WTC11 (cell line): Measurements from ENCODE around the gene TMEM202. TPM values are rescaled to one million over a fixed set of nuclear protein-coding genes. Genes with fewer than 3 reads are reported as not detected.
"Not testable (repeated sequence)": the region's sequence is repeated elsewhere in the genome, so short reads cannot be mapped to it uniquely, and the experiment has no call there.

Source experiments
- ATAC-seq: fragments of 200-7000 bp; cut with Tn5 transposase; 2 replicates; pipeline ENCODE4 v1.10.0; 2021; ENCODE audit warnings: mild to moderate bottlenecking, moderate library complexity
- CTCF ChIA-PET: fragments of 300-600 bp; sonication (Branson Sonifier 250); formaldehyde crosslinking; loops from one replicate; lab custom pipeline; 2021; ENCODE audit warnings: antibody characterized with exemption; lab: Charles Lee
- POLR2A ChIA-PET: fragments of 350-600 bp; sonication (Branson Sonifier 250); formaldehyde crosslinking; loops from one replicate; lab custom pipeline; 2021; ENCODE audit warnings: antibody characterized with exemption; lab: Charles Lee
- DNase-seq: peaks from one replicate; pipeline ENCODE4 v3.0.0; 2021; ENCODE audit warnings: low spot score
- H3K27ac Mint-ChIP-seq: 2 replicates; pipeline ENCODE4 v1.8.0; 2021; ENCODE audit warnings: mixed read lengths
- H3K27me3 Mint-ChIP-seq: 2 replicates; pipeline ENCODE4 v1.8.0; 2021; ENCODE audit warnings: low read depth, mild to moderate bottlenecking, moderate library complexity, mixed read lengths
- H3K36me3 Mint-ChIP-seq: 2 replicates; pipeline ENCODE4 v1.8.0; 2021; ENCODE audit warnings: mixed read lengths
- H3K4me1 Mint-ChIP-seq: 2 replicates; pipeline ENCODE4 v1.8.0; 2022; ENCODE audit warnings: mixed read lengths
- H3K4me3 Mint-ChIP-seq: 2 replicates; pipeline ENCODE4 v1.8.0; 2021; ENCODE audit warnings: mild to moderate bottlenecking, moderate library complexity, mixed read lengths
- H3K9me3 Mint-ChIP-seq: 2 replicates; pipeline ENCODE4 v1.8.0; 2021; ENCODE audit warnings: mixed read lengths
- ARID4B ChIP-seq: sonication (generic); formaldehyde crosslinking; IDR thresholded peaks from 2 replicates; pipeline ENCODE4 v1.8.0; 2023; ENCODE audit warnings: missing genetic modification reagents, mild to moderate bottlenecking, borderline replicate concordance
- ATF3 ChIP-seq: sonication (generic); formaldehyde crosslinking; conservative IDR thresholded peaks from 2 replicates; pipeline ENCODE4 v1.8.1; 2022; ENCODE audit warnings: mild to moderate bottlenecking, missing genetic modification reagents
- CTCF ChIP-seq: fragments of 200-600 bp; IDR thresholded peaks from 2 replicates; pipeline ENCODE4 v1.8.0; 2022; ENCODE audit warnings: antibody characterized with exemption
- GRHL2 ChIP-seq: fragments of 250-450 bp; sonication (Bioruptor Pico); IDR thresholded peaks from 2 replicates; pipeline ENCODE4 v1.8.0; 2022; ENCODE audit warnings: mild to moderate bottlenecking, moderate library complexity; ENCODE audit not compliant: insufficient replicate concordance, severe bottlenecking
- NFYB ChIP-seq: sonication (generic); formaldehyde crosslinking; conservative IDR thresholded peaks from 2 replicates; pipeline ENCODE4 v1.8.0; 2022; ENCODE audit warnings: low read depth, missing genetic modification reagents
- SMAD3 ChIP-seq: sonication (generic); formaldehyde crosslinking; IDR thresholded peaks from 2 replicates; pipeline ENCODE4 v1.8.0; 2022; ENCODE audit warnings: missing genetic modification reagents, mild to moderate bottlenecking, borderline replicate concordance
- ZBTB21 ChIP-seq: sonication (generic); formaldehyde crosslinking; IDR thresholded peaks from 2 replicates; pipeline ENCODE4 v1.8.1; 2023; ENCODE audit warnings: mild to moderate bottlenecking, missing genetic modification reagents, borderline replicate concordance
- ZNF396 ChIP-seq: fragments of 250-450 bp; sonication (Bioruptor Pico); IDR thresholded peaks from 2 replicates; pipeline ENCODE4 v1.8.0; 2021; ENCODE audit warnings: mild to moderate bottlenecking, moderate library complexity, borderline replicate concordance
- ZNF423 ChIP-seq: fragments of 250-450 bp; sonication (Bioruptor Pico); IDR thresholded peaks from 2 replicates; pipeline ENCODE4 v2.1.2; 2022; ENCODE audit warnings: mild to moderate bottlenecking, moderate library complexity
- ZNF532 ChIP-seq: fragments of 250-450 bp; sonication (Bioruptor Pico); IDR thresholded peaks from 2 replicates; pipeline ENCODE4 v1.9.0; 2021; ENCODE audit warnings: mild to moderate bottlenecking, borderline replicate concordance
- total RNA-seq: library from RNA; stranded (reverse); gene quantifications from 3 replicates; pipeline ENCODE4 v1.2.3, GENCODE V29; 2021
- TF ChIP-seq, protein P1 (sequence below): sonication (generic); formaldehyde crosslinking; IDR thresholded peaks from 2 replicates; pipeline ENCODE4 v1.8.1; 2022; ENCODE audit warnings: missing genetic modification reagents, borderline replicate concordance
- TF ChIP-seq, protein P2 (sequence below): sonication (generic); formaldehyde crosslinking; conservative IDR thresholded peaks from 2 replicates; pipeline ENCODE4 v1.8.1; 2023; ENCODE audit warnings: mild to moderate bottlenecking, low read depth, missing genetic modification reagents, moderate library complexity
- TF ChIP-seq, protein P3 (sequence below): sonication (generic); formaldehyde crosslinking; IDR thresholded peaks from 2 replicates; pipeline ENCODE4 v1.8.1; 2022; ENCODE audit warnings: low read depth, mild to moderate bottlenecking, moderate library complexity, missing genetic modification reagents, borderline replicate concordance

The TMEM202 gene
- total RNA-seq, 1 experiment from 2014 or later = not detected

- H3K36me3 Mint-ChIP-seq = no peaks in the 10 kb centered on the region
- peaks cover 22% of the 10 kb centered on the region for H3K27me3 Mint-ChIP-seq
- no peak for ATAC-seq
- H3K27ac Mint-ChIP-seq = no peak overlapping the region
- POLR2A ChIA-PET = interaction anchor here (0.6 kb wide), 1 partner anchor 1190 kb away, joined by 3 read pairs; no protein-coding TSS in a partner anchor
- peaks cover 6% of the 10 kb centered on the region for H3K9me3 Mint-ChIP-seq
- TF ChIP-seq ARID4B (CRISPR knock-in tag) (no peak), GRHL2 (CRISPR knock-in tag) (no peak), ZNF396 (no peak), SMAD3 (no peak), CTCF (no peak), ZNF532 (CRISPR knock-in tag) (no peak), NFYB (no peak)
- TF ChIP-seq, protein P1, sequence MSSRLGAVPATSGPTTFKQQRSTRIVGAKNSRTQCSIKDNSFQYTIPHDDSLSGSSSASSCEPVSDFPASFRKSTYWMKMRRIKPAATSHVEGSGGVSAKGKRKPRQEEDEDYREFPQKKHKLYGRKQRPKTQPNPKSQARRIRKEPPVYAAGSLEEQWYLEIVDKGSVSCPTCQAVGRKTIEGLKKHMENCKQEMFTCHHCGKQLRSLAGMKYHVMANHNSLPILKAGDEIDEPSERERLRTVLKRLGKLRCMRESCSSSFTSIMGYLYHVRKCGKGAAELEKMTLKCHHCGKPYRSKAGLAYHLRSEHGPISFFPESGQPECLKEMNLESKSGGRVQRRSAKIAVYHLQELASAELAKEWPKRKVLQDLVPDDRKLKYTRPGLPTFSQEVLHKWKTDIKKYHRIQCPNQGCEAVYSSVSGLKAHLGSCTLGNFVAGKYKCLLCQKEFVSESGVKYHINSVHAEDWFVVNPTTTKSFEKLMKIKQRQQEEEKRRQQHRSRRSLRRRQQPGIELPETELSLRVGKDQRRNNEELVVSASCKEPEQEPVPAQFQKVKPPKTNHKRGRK (CRISPR knock-in tag) = no peak
- CTCF ChIA-PET = no interaction called here
- no peak overlapping the region for H3K4me3 Mint-ChIP-seq
- DNase-seq = no peak
- H3K4me1 Mint-ChIP-seq = no peaks in the 10 kb centered on the region
These were observed 8.9 kb upstream of the TMEM202 start for GRCh38 chr15:72389231-72389630.

DNA sequence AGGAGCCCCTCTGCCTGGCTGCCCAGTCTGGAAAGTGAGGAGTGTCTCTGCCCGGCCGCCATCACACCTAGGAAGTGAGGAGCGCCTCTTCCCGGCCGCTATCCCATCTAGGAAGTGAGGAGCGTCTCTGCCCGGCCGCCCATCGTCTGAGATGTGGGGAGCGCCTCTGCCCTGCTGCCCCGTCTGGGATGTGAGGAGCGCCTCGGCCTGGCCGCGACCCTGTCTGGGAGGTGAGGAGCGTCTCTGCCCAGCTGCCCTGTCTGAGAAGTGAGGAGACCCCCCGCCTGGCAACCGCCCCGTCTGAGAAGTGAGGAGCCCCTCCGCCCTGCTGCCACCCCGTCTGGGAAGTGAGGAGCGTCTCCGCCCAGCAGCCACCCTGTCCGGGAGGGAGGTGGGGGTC lies 1.8 kb upstream of the TMEM202 start:
- H3K4me1 Mint-ChIP-seq, H3K27ac Mint-ChIP-seq, ATAC-seq, H3K4me3 Mint-ChIP-seq, CTCF ChIA-PET, POLR2A ChIA-PET, DNase-seq, H3K36me3 Mint-ChIP-seq: not testable (repeated sequence)
- peaks cover 20% of the 10 kb centered on the region for H3K27me3 Mint-ChIP-seq
- peaks cover 17% of the 10 kb centered on the region for H3K9me3 Mint-ChIP-seq

GRCh38 chr15:72398648-72399047 lies 543 bp downstream of the TMEM202 start:
- H3K27ac Mint-ChIP-seq = no peak overlapping the region
- peaks cover 5% of the 10 kb centered on the region; the same call in 1 of the 2 replicates for H3K36me3 Mint-ChIP-seq
- peaks cover 14% of the 10 kb centered on the region for H3K9me3 Mint-ChIP-seq
- ChIA-PET CTCF (no interaction called here), POLR2A (no interaction called here)
- peaks cover 34% of the 10 kb centered on the region for H3K27me3 Mint-ChIP-seq
- H3K4me1 Mint-ChIP-seq = no peaks in the 10 kb centered on the region
- DNase-seq = no peak
- ATAC-seq = no peak
- H3K4me3 Mint-ChIP-seq = no peak overlapping the region
- TF ChIP-seq, protein P2, sequence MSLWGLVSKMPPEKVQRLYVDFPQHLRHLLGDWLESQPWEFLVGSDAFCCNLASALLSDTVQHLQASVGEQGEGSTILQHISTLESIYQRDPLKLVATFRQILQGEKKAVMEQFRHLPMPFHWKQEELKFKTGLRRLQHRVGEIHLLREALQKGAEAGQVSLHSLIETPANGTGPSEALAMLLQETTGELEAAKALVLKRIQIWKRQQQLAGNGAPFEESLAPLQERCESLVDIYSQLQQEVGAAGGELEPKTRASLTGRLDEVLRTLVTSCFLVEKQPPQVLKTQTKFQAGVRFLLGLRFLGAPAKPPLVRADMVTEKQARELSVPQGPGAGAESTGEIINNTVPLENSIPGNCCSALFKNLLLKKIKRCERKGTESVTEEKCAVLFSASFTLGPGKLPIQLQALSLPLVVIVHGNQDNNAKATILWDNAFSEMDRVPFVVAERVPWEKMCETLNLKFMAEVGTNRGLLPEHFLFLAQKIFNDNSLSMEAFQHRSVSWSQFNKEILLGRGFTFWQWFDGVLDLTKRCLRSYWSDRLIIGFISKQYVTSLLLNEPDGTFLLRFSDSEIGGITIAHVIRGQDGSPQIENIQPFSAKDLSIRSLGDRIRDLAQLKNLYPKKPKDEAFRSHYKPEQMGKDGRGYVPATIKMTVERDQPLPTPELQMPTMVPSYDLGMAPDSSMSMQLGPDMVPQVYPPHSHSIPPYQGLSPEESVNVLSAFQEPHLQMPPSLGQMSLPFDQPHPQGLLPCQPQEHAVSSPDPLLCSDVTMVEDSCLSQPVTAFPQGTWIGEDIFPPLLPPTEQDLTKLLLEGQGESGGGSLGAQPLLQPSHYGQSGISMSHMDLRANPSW (CRISPR knock-in tag) = no peak
- TF ChIP-seq ZBTB21 (no peak), ATF3 (CRISPR knock-in tag) (no peak), ZNF423 (CRISPR knock-in tag) (no peak)
- TF ChIP-seq, protein P3, sequence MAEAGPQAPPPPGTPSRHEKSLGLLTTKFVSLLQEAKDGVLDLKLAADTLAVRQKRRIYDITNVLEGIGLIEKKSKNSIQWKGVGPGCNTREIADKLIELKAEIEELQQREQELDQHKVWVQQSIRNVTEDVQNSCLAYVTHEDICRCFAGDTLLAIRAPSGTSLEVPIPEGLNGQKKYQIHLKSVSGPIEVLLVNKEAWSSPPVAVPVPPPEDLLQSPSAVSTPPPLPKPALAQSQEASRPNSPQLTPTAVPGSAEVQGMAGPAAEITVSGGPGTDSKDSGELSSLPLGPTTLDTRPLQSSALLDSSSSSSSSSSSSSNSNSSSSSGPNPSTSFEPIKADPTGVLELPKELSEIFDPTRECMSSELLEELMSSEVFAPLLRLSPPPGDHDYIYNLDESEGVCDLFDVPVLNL (CRISPR knock-in tag) = no peak
